Embryonic facial prominence (tissue), 1 donor: Measurements from ENCODE around the gene CCDC7.
"Not testable (repeated sequence)": the region's sequence is repeated elsewhere in the genome, so short reads cannot be mapped to it uniquely, and the experiment has no call there.

Experiments
- DNase-seq: peaks from one replicate; pipeline ENCODE4 v3.0.0-alpha.2; 2016; ENCODE audit errors: extremely low spot score

CCDC7 gene

GRCh38 chr10:32445740-32446535 is at the start of gene CCDC7:
CCDC7 (plus strand) TSS chr10:32446140; CDS start chr10:32451643, 5,503 bp downstream.
- DNase-seq = peak; percentile 68

DNA sequence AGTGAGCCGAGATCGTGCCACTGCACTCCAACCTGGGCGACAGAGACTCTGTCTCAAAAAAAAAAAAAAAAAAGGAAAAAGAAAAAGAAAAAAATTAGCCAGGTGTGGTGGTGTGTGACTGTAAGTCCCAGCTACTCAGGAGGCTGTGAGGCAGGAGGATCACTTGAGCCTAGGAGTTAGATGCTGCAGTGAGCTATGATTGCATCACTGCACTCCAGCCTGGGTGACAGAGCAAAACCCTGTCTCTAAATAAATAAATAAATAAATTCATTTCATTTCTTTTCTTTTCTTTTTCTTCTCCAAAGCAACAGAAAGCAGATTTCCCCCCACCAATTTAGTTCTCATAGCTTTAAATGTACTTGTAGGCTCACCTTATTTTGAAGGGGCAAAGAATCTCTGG is 48.8 kb upstream of the CCDC7 start:
- not testable (repeated sequence) for DNase-seq

DNA sequence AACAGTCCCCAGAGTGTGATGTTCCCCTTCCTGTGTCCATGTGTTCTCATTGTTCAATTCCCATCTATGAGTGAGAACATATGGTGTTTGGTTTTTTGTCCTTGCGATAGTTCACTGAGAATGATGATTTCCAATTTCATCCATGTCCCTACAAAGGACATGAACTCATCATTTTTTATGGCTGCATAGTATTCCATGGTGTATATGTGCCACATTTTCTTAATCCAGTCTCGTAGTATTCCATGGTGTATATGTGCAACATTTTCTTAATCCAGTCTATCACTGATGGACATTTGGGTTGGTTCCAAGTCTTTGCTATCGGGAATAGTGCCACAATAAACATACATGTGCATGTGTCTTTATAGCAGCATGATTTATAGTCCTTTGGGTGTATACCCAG is 46.2 kb upstream of the CCDC7 start:
- DNase-seq = not testable (repeated sequence)

GRCh38 chr10:32400961-32401360 is 45.0 kb upstream of the CCDC7 start:
- no peak for DNase-seq

DNA sequence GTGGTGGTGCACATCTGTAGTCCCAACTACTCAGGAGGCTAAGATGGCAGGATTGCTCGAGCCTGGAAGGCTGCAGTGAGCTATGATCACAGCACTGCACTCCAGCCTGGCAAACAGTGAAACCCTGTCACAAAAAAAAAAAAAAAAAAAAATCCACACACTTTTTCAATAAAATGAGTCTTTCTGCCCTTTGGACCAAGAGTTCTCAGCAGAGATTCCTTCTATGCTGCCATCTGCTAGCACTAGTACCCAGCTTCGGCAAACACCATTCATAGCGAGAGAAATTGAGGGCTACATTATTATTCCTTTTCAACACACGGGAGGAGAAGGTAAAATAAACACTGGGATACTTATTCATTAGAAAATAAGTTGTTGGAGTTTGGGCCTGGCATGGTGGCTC is 43.4 kb upstream of the CCDC7 start:
- no peak for DNase-seq

GRCh38 chr10:32403091-32403490 is 42.8 kb upstream of the CCDC7 start:
- no peak for DNase-seq

- DNase-seq = no peak
These were observed 37.2 kb upstream of the CCDC7 start for GRCh38 chr10:32408690-32409089.

DNA sequence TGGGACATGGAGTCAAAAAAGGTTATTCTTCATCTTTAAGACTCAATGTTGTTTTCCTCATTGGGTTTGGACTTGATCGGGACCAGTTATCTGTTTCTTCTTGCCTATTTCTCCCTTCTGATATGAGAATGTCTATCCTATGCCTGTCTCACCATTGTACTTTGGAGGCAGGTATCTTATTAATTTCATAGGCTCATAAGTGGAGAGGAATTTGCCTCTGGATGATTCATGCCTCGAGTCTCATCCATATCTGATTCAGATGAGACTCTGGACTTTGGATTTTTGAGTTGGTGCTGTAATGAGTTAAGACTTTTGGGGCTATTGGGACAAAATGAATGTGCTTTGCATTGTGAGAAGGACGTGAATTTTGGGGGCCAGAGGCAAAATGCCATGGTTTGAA is 36.2 kb upstream of the CCDC7 start:
- no peak for DNase-seq

- DNase-seq = no peak
These were observed 35.4 kb upstream of the CCDC7 start for GRCh38 chr10:32410569-32410968.

- DNase-seq = no peak
These were observed 34.0 kb upstream of the CCDC7 start for GRCh38 chr10:32411797-32412498.

DNA sequence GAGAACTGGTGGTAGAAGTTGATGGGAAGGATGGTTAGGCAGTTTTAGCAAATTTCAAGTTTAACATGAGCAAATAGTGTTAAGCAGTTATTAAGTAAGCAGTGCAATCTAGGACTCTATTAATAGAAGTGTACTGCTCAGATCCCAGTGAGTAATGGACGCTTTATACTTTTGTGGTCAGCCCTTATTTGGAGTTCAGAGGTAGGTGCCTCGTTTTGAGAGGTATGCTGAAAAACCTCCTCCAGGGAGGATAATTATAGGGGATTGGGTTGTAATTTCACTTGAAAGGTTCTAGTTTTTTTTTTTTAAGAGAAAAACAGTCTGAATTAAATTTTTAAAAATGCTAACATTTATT is 33.5 kb upstream of the CCDC7 start:
- no peak for DNase-seq

GRCh38 chr10:32413513-32413912 is 32.4 kb upstream of the CCDC7 start:
- DNase-seq = no peak

GRCh38 chr10:32415361-32415760 is 30.6 kb upstream of the CCDC7 start:
- no peak for DNase-seq

DNA sequence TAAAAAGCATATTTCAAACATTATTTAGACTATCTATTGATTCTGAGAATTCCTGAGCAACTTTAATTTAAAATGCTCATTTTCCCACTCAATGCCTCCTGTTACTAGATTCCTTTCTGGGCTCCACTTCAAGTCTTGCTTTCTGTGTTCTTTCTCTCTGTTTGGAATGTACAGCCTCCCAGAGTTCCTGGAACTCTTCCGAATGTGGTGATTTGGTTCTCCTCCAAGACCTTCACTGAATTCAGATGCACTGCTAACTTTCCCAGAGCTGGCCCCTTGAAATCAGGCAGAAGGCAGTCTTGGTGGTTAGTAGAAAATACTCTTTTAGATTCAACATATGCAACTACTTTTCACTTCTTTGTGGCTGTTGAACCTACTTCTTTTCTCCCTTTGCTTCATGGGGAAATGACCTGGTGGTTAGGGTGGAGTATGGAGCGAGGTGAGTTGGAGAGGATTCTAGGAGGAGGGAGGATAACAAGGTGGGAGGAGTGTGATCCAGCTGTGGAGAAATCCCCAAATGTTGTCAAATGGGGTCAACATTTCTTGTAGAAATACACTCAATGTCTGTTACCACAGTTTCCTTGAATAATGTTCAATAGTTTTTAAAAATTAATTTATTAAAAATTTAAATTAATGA is 27.9 kb upstream of the CCDC7 start:
- DNase-seq = peak; percentile 88

DNA sequence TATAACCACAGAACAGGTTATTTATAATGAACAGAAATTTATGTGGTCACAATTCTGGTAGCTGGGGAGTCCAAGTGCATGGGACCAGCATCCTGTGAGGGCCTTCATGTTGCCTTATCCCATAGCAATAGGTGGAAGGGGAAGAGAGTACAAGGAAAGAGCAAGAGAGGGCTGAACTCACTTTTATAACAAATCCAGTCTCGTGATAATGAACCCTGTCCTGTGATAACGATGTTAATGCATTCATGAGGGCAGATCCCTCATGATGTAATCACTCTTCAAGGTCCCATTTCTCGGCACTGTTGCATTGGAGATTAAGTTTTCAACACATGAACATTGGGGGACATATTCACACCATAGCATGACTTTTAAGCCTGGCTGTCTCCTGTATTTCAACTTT is 27.4 kb upstream of the CCDC7 start:
- DNase-seq = no peak

GRCh38 chr10:32419615-32420014 is 26.3 kb upstream of the CCDC7 start:
- DNase-seq = no peak

GRCh38 chr10:32426186-32426585 is 19.8 kb upstream of the CCDC7 start:
- no peak for DNase-seq

GRCh38 chr10:32433542-32433941 is 12.4 kb upstream of the CCDC7 start:
- DNase-seq = no peak

DNA sequence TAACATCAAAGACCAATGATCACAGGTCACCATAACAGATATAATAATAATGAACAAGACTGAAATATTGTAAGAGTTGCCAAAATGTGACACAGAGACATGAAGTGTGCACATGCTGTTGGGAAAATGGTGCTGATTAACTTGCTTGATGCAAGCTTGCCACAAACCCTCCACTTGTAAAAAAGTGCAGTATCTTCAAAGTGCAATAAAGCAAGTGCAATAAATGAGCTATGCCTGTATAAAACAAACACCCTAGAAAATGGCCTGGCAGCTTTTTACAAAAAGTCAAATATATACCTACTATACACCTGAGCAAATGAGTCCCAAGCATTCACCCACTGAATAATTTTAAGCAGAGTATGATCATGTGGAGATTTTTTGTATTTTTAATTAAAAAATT is 9.7 kb upstream of the CCDC7 start:
- no peak for DNase-seq

DNA sequence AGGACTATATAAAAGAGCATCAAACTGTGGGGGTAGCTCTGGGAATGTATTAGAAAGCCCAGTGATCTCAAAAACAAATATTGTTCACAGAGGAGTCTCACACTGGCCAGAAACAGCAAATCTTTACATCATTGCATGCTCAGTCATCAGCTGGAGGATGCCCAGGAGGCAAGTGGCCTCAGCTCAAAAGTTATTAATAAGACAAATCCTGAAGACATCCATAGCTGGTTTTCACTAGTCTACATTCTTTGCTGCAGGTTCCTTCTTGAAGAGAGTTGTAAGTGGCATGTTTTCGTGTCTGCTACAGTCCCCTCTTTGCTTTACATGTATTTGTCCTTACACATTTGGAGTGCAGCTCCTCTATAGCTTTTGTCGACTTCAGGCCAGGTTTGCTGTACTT is 8.6 kb upstream of the CCDC7 start:
- no peak for DNase-seq

- DNase-seq = no peak
These were observed 904 bp upstream of the CCDC7 start for GRCh38 chr10:32445036-32445435.

- no peak for DNase-seq
These were observed 831 bp downstream of the CCDC7 start for GRCh38 chr10:32446536-32447406.
